Prostate gland (tissue), 2 donors: Measurements from ENCODE around the gene MYMK.

Experiments used
- POLR2A ChIP-seq: fragments of 450-650 bp; IDR thresholded peaks from one replicate; pipeline ENCODE4 v1.6.1; 2016; ENCODE audit warnings: antibody characterized with exemption, mild to moderate bottlenecking
- POLR2AphosphoS5 ChIP-seq: sonication (generic); formaldehyde crosslinking; IDR thresholded peaks from one replicate; pipeline ENCODE4 v1.6.1; 2017; ENCODE audit warnings: antibody characterized with exemption
- TF ChIP-seq, protein P1 (sequence below), 4 experiments: fragments of 200-600 bp in 2 of 4; fragments of 450-650 bp in 2 of 4; sonication (generic) in 2 of 4; IDR thresholded peaks; 1 replicate in 3 of 4; 2 replicates in 1 of 4; pipeline ENCODE4 v1.5.1; 2016 to 2019; ENCODE audit warnings: antibody characterized with exemption in 4 of 4, mild to moderate bottlenecking in 2 of 4, moderate library complexity in 2 of 4

DNA sequence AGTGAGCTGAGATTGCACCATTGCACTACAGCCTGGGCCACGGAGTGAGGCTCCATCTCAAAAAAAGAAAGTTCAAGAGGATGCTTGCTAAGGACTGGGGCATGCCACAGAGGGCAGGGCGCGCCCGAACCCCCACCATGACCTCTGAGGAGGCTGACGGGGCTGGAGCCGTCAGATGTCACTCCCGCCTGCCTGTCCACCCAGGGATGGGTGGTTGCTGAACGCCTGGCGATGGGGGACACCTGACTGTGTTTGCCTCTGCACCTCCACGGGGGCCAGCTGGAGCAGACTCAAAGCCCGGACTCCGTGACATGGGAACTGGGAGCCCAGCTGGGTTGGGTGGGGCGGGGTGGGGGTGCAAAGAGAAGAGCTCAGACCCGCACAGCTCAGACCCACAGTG, 41.6 kb upstream of the MYMK start:
- TF ChIP-seq POLR2AphosphoS5 (no peak), POLR2A (no peak)
- TF ChIP-seq, protein P1, sequence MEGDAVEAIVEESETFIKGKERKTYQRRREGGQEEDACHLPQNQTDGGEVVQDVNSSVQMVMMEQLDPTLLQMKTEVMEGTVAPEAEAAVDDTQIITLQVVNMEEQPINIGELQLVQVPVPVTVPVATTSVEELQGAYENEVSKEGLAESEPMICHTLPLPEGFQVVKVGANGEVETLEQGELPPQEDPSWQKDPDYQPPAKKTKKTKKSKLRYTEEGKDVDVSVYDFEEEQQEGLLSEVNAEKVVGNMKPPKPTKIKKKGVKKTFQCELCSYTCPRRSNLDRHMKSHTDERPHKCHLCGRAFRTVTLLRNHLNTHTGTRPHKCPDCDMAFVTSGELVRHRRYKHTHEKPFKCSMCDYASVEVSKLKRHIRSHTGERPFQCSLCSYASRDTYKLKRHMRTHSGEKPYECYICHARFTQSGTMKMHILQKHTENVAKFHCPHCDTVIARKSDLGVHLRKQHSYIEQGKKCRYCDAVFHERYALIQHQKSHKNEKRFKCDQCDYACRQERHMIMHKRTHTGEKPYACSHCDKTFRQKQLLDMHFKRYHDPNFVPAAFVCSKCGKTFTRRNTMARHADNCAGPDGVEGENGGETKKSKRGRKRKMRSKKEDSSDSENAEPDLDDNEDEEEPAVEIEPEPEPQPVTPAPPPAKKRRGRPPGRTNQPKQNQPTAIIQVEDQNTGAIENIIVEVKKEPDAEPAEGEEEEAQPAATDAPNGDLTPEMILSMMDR (IDR thresholded peaks at IDR 0.05) = no peak
